H1 (cell line): Measurements from ENCODE around the gene KIAA1671. TPM values are rescaled to one million over a fixed set of nuclear protein-coding genes. Genes with fewer than 3 reads are reported as not detected.

Experiments used
- CTCF ChIA-PET: fragments of 300-600 bp; sonication (Branson Sonifier 250); formaldehyde crosslinking; loops from one replicate; lab custom pipeline; 2021; ENCODE audit not compliant: partially characterized antibody; lab: Charles Lee
- POLR2A ChIA-PET: fragments of 300-600 bp; sonication (Branson Sonifier 250); formaldehyde crosslinking; loops from one replicate; lab custom pipeline; 2021; ENCODE audit warnings: inconsistent platforms; ENCODE audit not compliant: partially characterized antibody; lab: Charles Lee
- DNase-seq, 2 experiments: peaks; one replicate each; pipeline versions ENCODE4 v3.0.0 to v3.0.0-alpha.2; 2010 to 2022; ENCODE audit warnings: low spot score in 2 of 2, low read depth in 1 of 2, mixed read lengths in 1 of 2
- FAIRE-seq: peaks from 2 replicates; lab custom pipeline; 2011; peaks lifted over from hg19 to GRCh38; lab: Jason Lieb, UNC
- H2AFZ ChIP-seq: 2 replicates; pipeline ENCODE4 v1.8.1; 2012; ENCODE audit warnings: low read length, inconsistent platforms
- H2AK5ac ChIP-seq: 2 replicates; pipeline ENCODE4 v1.6.1; 2013; ENCODE audit warnings: low read depth, low read length
- H2BK120ac ChIP-seq: replicated peaks from 2 replicates; pipeline ENCODE3; 2013; ENCODE audit warnings: low read depth, low read length, inconsistent platforms
- H2BK12ac ChIP-seq: 2 replicates; pipeline ENCODE4 v1.6.1; 2013; ENCODE audit warnings: low read depth, low read length
- H2BK15ac ChIP-seq: 2 replicates; pipeline ENCODE4 v1.6.1; 2013; ENCODE audit warnings: low read length
- H2BK20ac ChIP-seq: 2 replicates; pipeline ENCODE4 v1.6.1; 2013; ENCODE audit warnings: low read length
- H2BK5ac ChIP-seq: 2 replicates; pipeline ENCODE4 v1.6.1; 2013; ENCODE audit warnings: low read depth, low read length
- H3K14ac ChIP-seq: 2 replicates; pipeline ENCODE4 v1.6.1; 2013; ENCODE audit warnings: inconsistent platforms; ENCODE audit not compliant: insufficient read length
- H3K18ac ChIP-seq: 2 replicates; pipeline ENCODE4 v1.6.1; 2013; ENCODE audit warnings: low read length; ENCODE audit errors: extremely low read depth
- H3K23ac ChIP-seq: 2 replicates; pipeline ENCODE4 v1.6.1; 2013; ENCODE audit warnings: inconsistent platforms; ENCODE audit not compliant: insufficient read length
- H3K23me2 ChIP-seq: 2 replicates; pipeline ENCODE4 v1.6.1; 2013; ENCODE audit warnings: low read depth, low read length
- H3K27ac ChIP-seq: 2 replicates; pipeline ENCODE4 v1.6.1; 2011; ENCODE audit warnings: low read depth, low read length, inconsistent platforms
- H3K27me3 ChIP-seq, 4 experiments: replicated peaks in 1 of 4; 1 replicate in 1 of 4; 2 replicates in 3 of 4; pipeline versions ENCODE4 v1.6.1 to v1.8.1; 2011 to 2013; ENCODE audit warnings: low read length in 3 of 4, mild to moderate bottlenecking in 3 of 4, inconsistent platforms in 2 of 4, mixed read lengths in 2 of 4, moderate library complexity in 1 of 4; ENCODE audit not compliant: control insufficient read depth in 3 of 4, insufficient read depth in 3 of 4; ENCODE audit errors: extremely low read depth in 1 of 4
- H3K36me3 ChIP-seq, 4 experiments: 2 replicates each; pipeline versions ENCODE4 v1.6.1 to v1.8.1; 2011 to 2013; ENCODE audit warnings: mild to moderate bottlenecking in 4 of 4, low read length in 3 of 4, moderate library complexity in 2 of 4, control low read depth in 1 of 4, inconsistent platforms in 1 of 4; ENCODE audit not compliant: insufficient read depth in 4 of 4, control insufficient read depth in 2 of 4
- H3K4ac ChIP-seq: replicated peaks from 2 replicates; pipeline ENCODE3; 2013; ENCODE audit warnings: low read length, low read depth, mixed read lengths, inconsistent platforms; ENCODE audit not compliant: insufficient read length
- H3K4me1 ChIP-seq, 4 experiments: replicated peaks in 1 of 4; 1 replicate in 1 of 4; 2 replicates in 3 of 4; pipeline versions ENCODE4 v1.6.1 to v1.8.1; 2011 to 2013; ENCODE audit warnings: low read length in 3 of 4, inconsistent platforms in 2 of 4, mixed read lengths in 1 of 4; ENCODE audit not compliant: insufficient read depth in 4 of 4, control insufficient read depth in 3 of 4
- H3K4me2 ChIP-seq, 2 experiments: 2 replicates each; pipeline versions ENCODE4 v1.6.1 to v1.8.1; 2011 to 2013; ENCODE audit warnings: low read depth in 2 of 2, low read length in 2 of 2, control low read depth in 1 of 2, inconsistent platforms in 1 of 2, mild to moderate bottlenecking in 1 of 2; ENCODE audit not compliant: insufficient read depth in 1 of 2
- H3K4me3 ChIP-seq, 4 experiments: fragments of 200-600, 300-600 bp in 1 of 4; sonication (generic), shearing (Covaris generic), sonication (Bioruptor Twin) in 1 of 4; 2 replicates each; pipeline versions ENCODE4 v1.5.1 to v1.8.1; 2011 to 2016; ENCODE audit warnings: low read length in 4 of 4, low read depth in 3 of 4, control low read depth in 2 of 4, inconsistent platforms in 2 of 4, mild to moderate bottlenecking in 2 of 4, mixed read lengths in 1 of 4, moderate library complexity in 1 of 4; ENCODE audit not compliant: insufficient read depth in 2 of 4; ENCODE audit errors: extremely low read depth in 1 of 4
- H3K56ac ChIP-seq: replicated peaks from 2 replicates; pipeline ENCODE3; 2013; ENCODE audit warnings: low read depth, mild to moderate bottlenecking, mixed read lengths, low read length, inconsistent platforms; ENCODE audit not compliant: insufficient read length
- H3K79me1 ChIP-seq: 2 replicates; pipeline ENCODE4 v1.6.1; 2013; ENCODE audit warnings: low read depth, low read length, control low read depth
- H3K79me2 ChIP-seq, 2 experiments: 2 replicates each; pipeline versions ENCODE4 v1.6.1 to v1.8.1; 2012 to 2013; ENCODE audit warnings: low read length in 2 of 2, mild to moderate bottlenecking in 2 of 2, inconsistent platforms in 1 of 2; ENCODE audit not compliant: insufficient read depth in 2 of 2, control insufficient read depth in 1 of 2
- H3K9ac ChIP-seq, 4 experiments: replicated peaks in 1 of 4; 1 replicate in 1 of 4; 2 replicates in 3 of 4; pipeline versions ENCODE4 v1.6.1 to v1.8.1; 2011 to 2013; ENCODE audit warnings: low read depth in 3 of 4, low read length in 3 of 4, control low read depth in 2 of 4, mild to moderate bottlenecking in 2 of 4, moderate library complexity in 2 of 4, inconsistent platforms in 1 of 4; ENCODE audit errors: extremely low read depth in 1 of 4
- H3K9me3 ChIP-seq, 2 experiments: 2 replicates each; pipeline versions ENCODE4 v1.6.1 to v1.8.1; 2012 to 2013; ENCODE audit warnings: mild to moderate bottlenecking in 2 of 2, moderate library complexity in 2 of 2, control low read depth in 1 of 2, inconsistent platforms in 1 of 2, low read depth in 1 of 2, low read length in 1 of 2, mixed read lengths in 1 of 2; ENCODE audit not compliant: insufficient read depth in 2 of 2
- H4K20me1 ChIP-seq, 2 experiments: replicated peaks in 1 of 2; 2 replicates each; pipeline versions ENCODE3 to v1.8.1; 2011 to 2013; ENCODE audit warnings: inconsistent platforms in 2 of 2, low read length in 2 of 2, mild to moderate bottlenecking in 1 of 2; ENCODE audit not compliant: insufficient read depth in 2 of 2, control insufficient read depth in 1 of 2
- H4K5ac ChIP-seq: 2 replicates; pipeline ENCODE4 v1.6.1; 2013; ENCODE audit warnings: low read length, low read depth, mixed read lengths, inconsistent platforms; ENCODE audit not compliant: insufficient read length
- H4K8ac ChIP-seq: 2 replicates; pipeline ENCODE4 v1.8.0; 2013; ENCODE audit warnings: mild to moderate bottlenecking, moderate library complexity, low read length, inconsistent platforms; ENCODE audit not compliant: insufficient read depth; ENCODE audit errors: extremely low read depth
- H4K91ac ChIP-seq: replicated peaks from 2 replicates; pipeline ENCODE3; 2013; ENCODE audit warnings: low read length, mixed read lengths, inconsistent platforms; ENCODE audit not compliant: insufficient read length
- ASH2L ChIP-seq: fragments of 200-600, 300-600 bp; sonication (generic); IDR thresholded peaks from one replicate; pipeline ENCODE4 v1.7.1; 2017; ENCODE audit warnings: low read length
- CBX5 ChIP-seq: fragments of 300-800, 300-1000 bp; sonication (generic); IDR thresholded peaks from 2 replicates; pipeline ENCODE4 v1.7.1; 2016; ENCODE audit warnings: antibody characterized with exemption, low read length, low read depth
- CBX8 ChIP-seq: fragments of 300-800, 300-1000 bp; sonication (generic); IDR thresholded peaks from 2 replicates; pipeline ENCODE4 v1.7.1; 2016; ENCODE audit warnings: low read depth, low read length, borderline replicate concordance
- CREB1 ChIP-seq: IDR thresholded peaks from 2 replicates; pipeline ENCODE4 v1.6.1; 2012; ENCODE audit warnings: inconsistent platforms
- FOSL1 ChIP-seq: IDR thresholded peaks from 2 replicates; pipeline ENCODE4 v1.6.1; 2011; ENCODE audit warnings: mild to moderate bottlenecking, low read depth, low read length, moderate library complexity; ENCODE audit not compliant: insufficient read depth
- GABPA ChIP-seq: IDR thresholded peaks from 2 replicates; pipeline ENCODE4 v1.6.1; 2011; ENCODE audit warnings: mild to moderate bottlenecking, low read length, moderate library complexity, borderline replicate concordance; ENCODE audit not compliant: insufficient read depth
- HDAC2 ChIP-seq, 2 experiments: fragments of 300-600 bp in 1 of 2; sonication (generic) in 1 of 2; IDR thresholded peaks; 2 replicates each; pipeline ENCODE4 v1.6.1; 2011 to 2012; ENCODE audit warnings: low read depth in 2 of 2, low read length in 2 of 2, mild to moderate bottlenecking in 2 of 2, moderate library complexity in 2 of 2, borderline replicate concordance in 1 of 2, inconsistent platforms in 1 of 2
- KDM5A ChIP-seq: fragments of 200-600 bp; IDR thresholded peaks from 2 replicates; pipeline ENCODE4 v1.7.1; 2012; ENCODE audit warnings: mild to moderate bottlenecking, low read length, inconsistent platforms, mixed read lengths
- NANOG ChIP-seq: IDR thresholded peaks from 2 replicates; pipeline ENCODE4 v1.6.1; 2011; ENCODE audit warnings: low read length, low read depth, mild to moderate bottlenecking, inconsistent platforms; ENCODE audit not compliant: insufficient read depth, poor library complexity, severe bottlenecking
- PHF8 ChIP-seq: fragments of 200-600 bp; sonication (generic); conservative IDR thresholded peaks from 2 replicates; pipeline ENCODE4 v1.7.1; 2012; ENCODE audit warnings: low read depth, mild to moderate bottlenecking, inconsistent platforms, low read length, moderate library complexity
- POLR2A ChIP-seq, 2 experiments: IDR thresholded peaks; 1 replicate in 1 of 2; 2 replicates in 1 of 2; pipeline ENCODE4 v1.6.1; 2011; ENCODE audit warnings: low read depth in 2 of 2, low read length in 2 of 2, mild to moderate bottlenecking in 2 of 2; ENCODE audit errors: control extremely low read depth in 1 of 2
- POU5F1 ChIP-seq: IDR thresholded peaks from 2 replicates; pipeline ENCODE4 v1.6.1; 2011; ENCODE audit warnings: low read depth, mild to moderate bottlenecking, low read length, moderate library complexity
- RFX5 ChIP-seq: IDR thresholded peaks from 2 replicates; pipeline ENCODE4 v1.6.1; 2011; ENCODE audit warnings: low read depth, low read length, improper control_type of control experiment, borderline replicate concordance
- RXRA ChIP-seq: IDR thresholded peaks from 2 replicates; pipeline ENCODE4 v1.6.1; 2011; ENCODE audit warnings: low read depth, mild to moderate bottlenecking, low read length, moderate library complexity; ENCODE audit not compliant: insufficient read depth
- WGBS, 2 experiments: shearing (Covaris generic) in 1 of 2; methylation state at CpG; one replicate each; pipeline versions ENCODE4 v1.1.6 to v1.1.7; 2013 to 2015; ENCODE audit warnings: low lambda C conversion rate in 2 of 2, mixed read lengths in 2 of 2, inconsistent platforms in 1 of 2, low coverage in 1 of 2, missing lambda C conversion rate in 1 of 2; ENCODE audit not compliant: insufficient replicate concordance in 2 of 2, insufficient coverage in 1 of 2, insufficient read length in 1 of 2; ENCODE audit errors: extremely low coverage in 1 of 2, missing lambda C conversion rate in 1 of 2; 5-methylcytosine and 5-hydroxymethylcytosine counted together
- polyA plus RNA-seq, 7 experiments: library from polyadenylated mRNA; depleted of rRNA in 3 of 7; stranded (reverse) in 5 of 7; unstranded in 2 of 7; fragments of >200 nt in 5 of 7; fragments of 200-250 nt in 2 of 7; gene quantifications; 1 replicate in 5 of 7; 2 replicates in 1 of 7; 4 replicates in 1 of 7; pipeline versions ENCODE4 v1.2.1 to v1.2.3, GENCODE V29; 2011 to 2013; ENCODE audit warnings: missing spikeins in 2 of 7, mixed read lengths in 2 of 7
- total RNA-seq: library from RNA; stranded (reverse); fragmentation: NEBNext Ultra II Directional; extraction: Animal tissue kit (Norgen Biotek cat#: 25700); gene quantifications from 2 replicates; pipeline ENCODE4 v1.2.1, GENCODE V29; 2021

Gene KIAA1671
- total and polyA plus RNA-seq, 2 of the 8 experiments (the other 6 are each of a cell fraction or from before 2014, with no cell fraction given) = 6.4 to 23.9 TPM

- no peak overlapping the region for H3K18ac ChIP-seq
- H3K23ac ChIP-seq = no peak overlapping the region
- H4K5ac ChIP-seq = no peak overlapping the region
- CTCF ChIA-PET = interaction anchor here (2.0 kb wide), 1 partner anchor 10 kb away, joined by 5 read pairs; no protein-coding TSS in a partner anchor
- no peak overlapping the region for H3K9ac ChIP-seq
- no peak overlapping the region for H2AFZ ChIP-seq
- H3K27ac ChIP-seq = no peak overlapping the region
- no peak for TF ChIP-seq KDM5A
- no peak for TF ChIP-seq RXRA
- no peak for TF ChIP-seq HDAC2 (IDR thresholded peaks at IDR 0.05; ENCODE audit: borderline replicate concordance in 1 of 2, low read depth in 2 of 2, low read length in 2 of 2)
- TF ChIP-seq POLR2A (IDR thresholded peaks at IDR 0.05; ENCODE audit: control extremely low read depth in 1 of 2, low read depth in 2 of 2, low read length in 2 of 2) = no peak
- TF ChIP-seq POU5F1 = no peak
- no peak for TF ChIP-seq CBX5
- no peak for TF ChIP-seq NANOG
- no peak for TF ChIP-seq RFX5
- TF ChIP-seq GABPA = no peak
- TF ChIP-seq FOSL1 = no peak
- TF ChIP-seq CBX8 = no peak
- no peak for TF ChIP-seq CREB1
- TF ChIP-seq ASH2L = no peak
- TF ChIP-seq PHF8 = no peak
- TF ChIP-seq, all 59 proteins: peak for 0
- H3K4me3 ChIP-seq = no peak overlapping the region
- no peak for DNase-seq
- H3K27me3 ChIP-seq = no peaks in the 10 kb centered on the region
- no peak overlapping the region for H2BK5ac ChIP-seq
- H3K79me2 ChIP-seq = no peaks in the 10 kb centered on the region
- H2BK120ac ChIP-seq = no peak overlapping the region
- POLR2A ChIA-PET = no interaction called here
- H2AK5ac ChIP-seq = no peak overlapping the region
- H3K36me3 ChIP-seq = peaks cover 0 to 6% (median 3%) of the 10 kb centered on the region in 4 experiments; a peak in 3 of 8 replicates
- no peak overlapping the region for H2BK20ac ChIP-seq
- H2BK15ac ChIP-seq = no peak overlapping the region
- no peaks in the 10 kb centered on the region for H3K4me1 ChIP-seq
- H2BK12ac ChIP-seq = no peak overlapping the region
- H3K79me1 ChIP-seq = no peaks in the 10 kb centered on the region
- H3K14ac ChIP-seq = no peak overlapping the region
- no peaks in the 10 kb centered on the region for H3K23me2 ChIP-seq
- FAIRE-seq = no peak
- no peak overlapping the region for H3K4me2 ChIP-seq
- no peak overlapping the region for H3K56ac ChIP-seq
- WGBS, 2 experiments = 97% methylated on average over 12 of the region's 12 CpGs; no CpG with 5 or more reads in 1 of the 2 experiments
- peak overlapping the region; percentile 14; the same call in 1 of the 2 replicates for H4K8ac ChIP-seq
- no peaks in the 10 kb centered on the region; a peak in 1 of 4 replicates for H3K9me3 ChIP-seq
- no peak overlapping the region for H3K4ac ChIP-seq
- no peak overlapping the region for H4K91ac ChIP-seq
- peaks cover 0 to 2% of the 10 kb centered on the region in 2 experiments for H4K20me1 ChIP-seq
Observed at GRCh38 chr22:25192406-25192805, 239.9 kb downstream of the KIAA1671 start.
